NT2/D1 (cell line): ENCODE measurements around the gene ZMYND11.
"Not testable (repeated sequence)": the region's sequence is repeated elsewhere in the genome, so short reads cannot be mapped to it uniquely, and the experiment has no call there.

ENCODE experiments used
- DNase-seq: peaks from one replicate; pipeline ENCODE4 v3.0.0-alpha.2; 2011; ENCODE audit warnings: low read depth, low spot score
- H3K27me3 ChIP-seq: 2 replicates; pipeline ENCODE4 v1.6.0; 2011; ENCODE audit warnings: mild to moderate bottlenecking; ENCODE audit not compliant: insufficient read length, insufficient read depth
- H3K36me3 ChIP-seq: 2 replicates; pipeline ENCODE4 v1.6.1; 2011; ENCODE audit warnings: mild to moderate bottlenecking, low read length, mixed read lengths; ENCODE audit not compliant: insufficient read depth, insufficient read length
- H3K4me1 ChIP-seq: 2 replicates; pipeline ENCODE4 v1.5.1; 2011; ENCODE audit not compliant: insufficient read depth, insufficient read length
- H3K4me3 ChIP-seq: 2 replicates; pipeline ENCODE4 v1.5.1; 2011; ENCODE audit warnings: low read depth; ENCODE audit not compliant: insufficient read length
- H3K9ac ChIP-seq: 2 replicates; pipeline ENCODE4 v1.6.0; 2011; ENCODE audit warnings: low read depth; ENCODE audit not compliant: insufficient read length
- H3K9me3 ChIP-seq: 2 replicates; pipeline ENCODE4 v1.5.1; 2011; ENCODE audit warnings: mild to moderate bottlenecking, low read length; ENCODE audit not compliant: insufficient read depth
- SUZ12 ChIP-seq: IDR thresholded peaks from 2 replicates; pipeline ENCODE4 v1.6.1; 2011; ENCODE audit not compliant: insufficient read length, insufficient read depth; ENCODE audit errors: extremely low read depth
- YY1 ChIP-seq: IDR thresholded peaks from 2 replicates; pipeline ENCODE4 v1.6.1; 2011; ENCODE audit not compliant: insufficient read length, insufficient read depth
- ZNF274 ChIP-seq: IDR thresholded peaks from 2 replicates; pipeline ENCODE4 v1.6.1; 2011; ENCODE audit warnings: mild to moderate bottlenecking, low read depth, low read length

ZMYND11 gene

GRCh38 chr10:293636-294035 is 158.4 kb downstream of the ZMYND11 start:
- no peak for DNase-seq
- Histone ChIP-seq H3K4me3 (no peak overlapping the region), H3K27me3 (no peaks in the 10 kb centered on the region), H3K9ac (no peak overlapping the region), H3K36me3 (peaks cover 3% of the 10 kb centered on the region), H3K4me1 (no peaks in the 10 kb centered on the region), H3K9me3 (no peaks in the 10 kb centered on the region)
- TF ChIP-seq ZNF274 (no peak), YY1 (no peak), SUZ12 (no peak)

DNA sequence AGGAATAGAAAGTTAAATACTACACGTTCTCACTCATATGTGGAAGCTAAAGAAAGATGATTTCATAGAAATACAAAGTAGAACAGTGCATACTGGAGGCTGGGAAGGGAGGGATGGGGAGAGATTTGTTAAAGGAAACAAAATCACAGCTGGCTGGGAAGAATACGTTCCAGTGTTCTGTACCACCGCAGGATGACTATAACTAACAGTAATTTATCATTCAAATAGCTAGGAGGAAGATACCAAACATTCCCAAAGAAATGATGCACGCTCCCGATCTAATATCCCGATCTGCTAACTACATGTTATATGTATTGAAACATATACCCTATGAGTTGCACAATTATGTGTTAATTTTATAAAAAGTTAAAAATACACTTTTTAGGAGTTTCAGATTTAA is 162.3 kb downstream of the ZMYND11 start:
- DNase-seq: no peak
- Histone ChIP-seq H3K9ac (no peak overlapping the region), H3K27me3 (no peaks in the 10 kb centered on the region), H3K4me1 (no peaks in the 10 kb centered on the region), H3K9me3 (no peaks in the 10 kb centered on the region), H3K36me3 (no peaks in the 10 kb centered on the region), H3K4me3 (no peak overlapping the region)
- TF ChIP-seq SUZ12 (no peak), ZNF274 (no peak), YY1 (no peak)

DNA sequence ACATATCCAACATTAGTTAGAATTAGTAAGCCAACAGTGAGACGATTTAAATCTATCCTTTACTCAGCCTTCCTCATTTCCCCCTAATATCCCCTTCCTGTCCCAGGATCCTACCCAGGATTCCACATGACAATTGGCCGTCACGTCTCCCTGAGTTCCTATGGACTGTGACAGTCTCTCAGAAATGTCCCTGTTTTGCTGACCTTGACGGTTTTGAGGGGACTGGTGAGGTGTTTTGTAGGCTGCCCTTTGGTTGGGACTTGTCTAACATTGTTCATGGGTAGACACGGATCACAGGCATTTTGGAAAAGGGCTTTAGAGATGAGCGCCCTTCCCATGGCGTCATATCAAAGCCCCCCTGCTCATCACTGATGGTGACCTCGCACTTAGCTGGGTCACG is 162.8 kb downstream of the ZMYND11 start:
- Histone ChIP-seq H3K36me3 (no peaks in the 10 kb centered on the region), H3K9ac (no peak overlapping the region), H3K4me3 (no peak overlapping the region), H3K4me1 (no peaks in the 10 kb centered on the region), H3K9me3 (no peaks in the 10 kb centered on the region), H3K27me3 (no peaks in the 10 kb centered on the region)
- no peak for DNase-seq
- no peak for TF ChIP-seq YY1
- TF ChIP-seq ZNF274: no peak
- no peak for TF ChIP-seq SUZ12

DNA sequence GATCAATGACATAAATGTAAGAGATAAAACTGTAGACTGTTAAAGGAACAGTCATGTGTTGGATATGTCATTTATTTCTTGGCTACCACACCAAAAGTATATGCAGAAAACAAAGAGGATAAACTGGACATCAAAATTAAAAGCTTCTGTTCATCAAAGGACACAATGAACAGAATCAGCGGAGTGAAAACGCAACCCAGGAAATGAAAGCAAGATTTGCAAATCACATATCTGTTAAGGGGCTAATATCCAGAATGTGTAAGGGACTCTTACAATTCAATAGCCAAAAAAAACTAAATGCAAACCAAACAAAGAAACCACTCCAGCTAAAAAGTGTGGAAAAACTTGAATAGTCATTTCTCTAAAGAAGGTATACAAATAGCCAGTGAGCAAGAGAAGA is 164.3 kb downstream of the ZMYND11 start:
- Histone ChIP-seq H3K27me3 (no peaks in the 10 kb centered on the region), H3K9me3 (no peaks in the 10 kb centered on the region), H3K9ac (no peak overlapping the region), H3K36me3 (no peaks in the 10 kb centered on the region), H3K4me3 (no peak overlapping the region), H3K4me1 (no peaks in the 10 kb centered on the region)
- TF ChIP-seq YY1 (no peak), SUZ12 (no peak), ZNF274 (no peak)
- DNase-seq: no peak

GRCh38 chr10:299969-300368 is 164.7 kb downstream of the ZMYND11 start:
- Histone ChIP-seq H3K4me1 (no peaks in the 10 kb centered on the region), H3K9ac (no peak overlapping the region), H3K4me3 (no peak overlapping the region), H3K9me3 (no peaks in the 10 kb centered on the region), H3K27me3 (no peaks in the 10 kb centered on the region), H3K36me3 (no peaks in the 10 kb centered on the region)
- TF ChIP-seq YY1 (no peak), ZNF274 (no peak), SUZ12 (no peak)
- DNase-seq: no peak

DNA sequence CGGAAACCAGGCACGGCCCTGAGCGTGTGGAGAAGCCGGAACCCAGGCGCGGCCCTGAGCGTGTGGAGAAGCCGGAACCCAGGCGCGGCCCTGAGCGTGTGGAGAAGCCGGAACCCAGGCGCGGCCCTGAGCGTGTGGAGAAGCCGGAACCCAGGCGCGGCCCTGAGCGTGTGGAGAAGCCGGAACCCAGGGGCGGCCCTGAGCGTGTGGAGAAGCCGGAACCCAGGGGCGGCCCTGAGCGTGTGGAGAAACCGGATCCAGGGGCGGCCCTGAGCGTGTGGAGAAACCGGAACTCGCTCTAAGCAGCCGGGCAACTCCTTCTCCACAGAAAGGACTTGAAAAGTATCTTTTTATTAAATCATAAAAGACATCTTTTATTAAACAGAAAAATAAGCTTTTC is 165.3 kb downstream of the ZMYND11 start:
- not testable (repeated sequence) for H3K9ac ChIP-seq, DNase-seq, H3K4me1 ChIP-seq, H3K27me3 ChIP-seq, H3K9me3 ChIP-seq, H3K36me3 ChIP-seq, H3K4me3 ChIP-seq

- Histone ChIP-seq H3K9ac (no peak overlapping the region), H3K4me3 (no peak overlapping the region), H3K4me1 (no peaks in the 10 kb centered on the region), H3K27me3 (no peaks in the 10 kb centered on the region), H3K36me3 (no peaks in the 10 kb centered on the region), H3K9me3 (no peaks in the 10 kb centered on the region)
- DNase-seq: no peak
- TF ChIP-seq YY1 (no peak), ZNF274 (no peak), SUZ12 (no peak)
Observed at GRCh38 chr10:301536-301935, 166.3 kb downstream of the ZMYND11 start.
